ENCODE results near the gene PHF2.

Gene PHF2

GRCh38 chr9:93673021-93673838, 96.8 kb downstream of the PHF2 start:
- Histone ChIP-seq H3K4me1 (ENCODE audit: low read length) (no peaks in the 10 kb centered on the region), H3K79me2 (ENCODE audit: low read length) (no peaks in the 10 kb centered on the region), H3K9me2 (replicated peaks; ENCODE audit: insufficient read depth, low read length) (no peaks in the 10 kb centered on the region), H2AFZ (ENCODE audit: low read length) (no peak overlapping the region), H4K20me1 (ENCODE audit: insufficient read depth, low read length) (no peaks in the 10 kb centered on the region), H3K27ac (ENCODE audit: low read length) (no peak overlapping the region), H3K36me3 (replicated peaks; ENCODE audit: insufficient read depth, low read length) (no peaks in the 10 kb centered on the region), H3K27me3 (replicated peaks; ENCODE audit: insufficient read depth, low read length) (no peaks in the 10 kb centered on the region), H3K4me2 (ENCODE audit: low read depth, low read length) (no peak overlapping the region), H3K9ac (ENCODE audit: low read length) (no peak overlapping the region), H3K4me3 (ENCODE audit: low read length) (no peak overlapping the region), H3F3A (ENCODE audit: insufficient read depth, low read length) (no peaks in the 10 kb centered on the region), H3K9me3 (replicated peaks; ENCODE audit: insufficient read depth, low read length) (no peaks in the 10 kb centered on the region)
- TF ChIP-seq EZH2phosphoT487 (IDR thresholded peaks at IDR 0.05; ENCODE audit: low read length) = no peak
- TF ChIP-seq EZH2 (optimal IDR thresholded peaks at IDR 0.05; ENCODE audit: low read depth, low read length) = no peak
- no peak for TF ChIP-seq CTCF (IDR thresholded peaks at IDR 0.05; ENCODE audit: low read length)
- no peak for DNase-seq

DNA sequence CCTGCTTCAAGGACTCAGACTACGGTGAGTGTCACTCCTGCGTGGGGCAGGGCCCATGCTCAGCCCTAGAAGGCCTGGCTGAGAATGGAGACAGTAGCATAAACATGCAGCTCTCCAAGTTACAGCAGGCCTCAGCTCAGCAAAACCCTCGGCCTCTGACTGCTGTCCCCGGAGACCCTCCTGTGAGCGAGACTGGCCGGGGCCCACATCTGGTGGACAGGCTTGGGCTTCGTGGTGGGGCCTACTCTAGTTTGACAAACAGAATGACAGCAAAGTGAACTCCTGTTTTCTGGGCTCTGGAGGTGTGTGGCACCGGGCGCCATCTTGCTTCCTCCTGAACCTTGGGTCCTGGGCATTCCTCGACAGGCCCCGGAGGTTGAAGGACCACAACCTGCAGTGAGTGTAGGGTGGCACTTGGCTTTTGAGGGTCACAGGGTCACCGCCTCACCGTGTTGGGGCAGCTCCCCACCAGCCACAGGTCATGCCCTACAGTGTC, 97.5 kb downstream of the PHF2 start:
- no peaks in the 10 kb centered on the region for H3K79me2 ChIP-seq (ENCODE audit: low read length)
- DNase-seq = no peak
- no peak overlapping the region for H2AFZ ChIP-seq (ENCODE audit: low read length)
- no peaks in the 10 kb centered on the region for H4K20me1 ChIP-seq (ENCODE audit: insufficient read depth, low read length)
- no peak overlapping the region for H3K27ac ChIP-seq (ENCODE audit: low read length)
- H3K9me2 ChIP-seq (replicated peaks; ENCODE audit: insufficient read depth, low read length) = no peaks in the 10 kb centered on the region
- H3K9ac ChIP-seq (ENCODE audit: low read length) = no peak overlapping the region
- H3K9me3 ChIP-seq (replicated peaks; ENCODE audit: insufficient read depth, low read length) = no peaks in the 10 kb centered on the region
- H3K4me3 ChIP-seq (ENCODE audit: low read length) = no peak overlapping the region
- H3F3A ChIP-seq (ENCODE audit: insufficient read depth, low read length) = no peaks in the 10 kb centered on the region
- TF ChIP-seq CTCF (IDR thresholded peaks at IDR 0.05; ENCODE audit: low read length) = no peak
- TF ChIP-seq EZH2phosphoT487 (IDR thresholded peaks at IDR 0.05; ENCODE audit: low read length) = no peak
- TF ChIP-seq EZH2 (optimal IDR thresholded peaks at IDR 0.05; ENCODE audit: low read depth, low read length) = no peak
- H3K36me3 ChIP-seq (replicated peaks; ENCODE audit: insufficient read depth, low read length) = no peaks in the 10 kb centered on the region
- H3K4me1 ChIP-seq (ENCODE audit: low read length) = no peaks in the 10 kb centered on the region
- no peak overlapping the region for H3K4me2 ChIP-seq (ENCODE audit: low read depth, low read length)
- H3K27me3 ChIP-seq (replicated peaks; ENCODE audit: insufficient read depth, low read length) = no peaks in the 10 kb centered on the region

DNA sequence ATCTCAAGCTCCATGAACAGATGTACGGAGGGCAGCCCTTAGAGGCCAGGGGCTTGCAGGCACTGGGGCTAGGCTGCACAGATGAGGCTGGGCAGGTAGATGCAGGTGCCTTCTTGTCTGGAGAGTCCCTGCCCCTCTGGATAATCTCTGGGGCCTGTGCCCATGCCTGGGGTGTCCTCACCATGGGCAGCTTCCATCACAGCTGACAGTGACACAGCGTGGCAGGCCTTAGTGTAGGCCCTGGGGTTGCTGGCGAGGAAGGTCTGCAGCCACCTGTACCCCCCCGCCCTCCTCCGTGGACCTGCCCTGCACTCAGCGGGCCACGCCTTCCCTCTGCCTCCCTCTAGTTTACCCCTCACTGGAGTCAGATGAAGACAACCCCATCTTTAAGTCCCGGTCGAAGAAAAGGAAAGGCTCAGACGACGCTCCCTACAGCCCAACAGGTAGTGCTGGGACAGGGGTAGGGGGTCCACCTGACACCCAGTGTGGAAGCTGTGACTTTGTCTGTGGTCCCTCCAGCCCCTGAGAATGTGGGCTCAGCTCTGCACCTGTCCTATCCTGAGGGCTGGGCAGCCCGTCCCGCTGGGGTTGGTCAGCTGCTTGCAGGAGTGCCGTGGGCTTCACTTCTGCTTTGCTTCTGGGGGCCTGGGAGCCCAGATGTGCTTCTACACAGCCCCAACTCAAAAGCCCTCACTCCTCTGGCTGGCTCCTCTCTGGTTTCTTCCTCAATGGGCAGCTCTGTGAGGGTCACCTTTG, 98.4 kb downstream of the PHF2 start:
- Histone ChIP-seq H3K9ac (ENCODE audit: low read length) (no peak overlapping the region), H3K27ac (ENCODE audit: low read length) (no peak overlapping the region), H3K4me3 (ENCODE audit: low read length) (no peak overlapping the region), H3K27me3 (replicated peaks; ENCODE audit: insufficient read depth, low read length) (no peaks in the 10 kb centered on the region), H3F3A (ENCODE audit: insufficient read depth, low read length) (no peaks in the 10 kb centered on the region), H3K4me2 (ENCODE audit: low read depth, low read length) (no peak overlapping the region), H2AFZ (ENCODE audit: low read length) (no peak overlapping the region), H3K79me2 (ENCODE audit: low read length) (no peaks in the 10 kb centered on the region), H3K36me3 (replicated peaks; ENCODE audit: insufficient read depth, low read length) (no peaks in the 10 kb centered on the region), H3K9me3 (replicated peaks; ENCODE audit: insufficient read depth, low read length) (no peaks in the 10 kb centered on the region), H3K4me1 (ENCODE audit: low read length) (no peaks in the 10 kb centered on the region), H3K9me2 (replicated peaks; ENCODE audit: insufficient read depth, low read length) (no peaks in the 10 kb centered on the region), H4K20me1 (ENCODE audit: insufficient read depth, low read length) (no peaks in the 10 kb centered on the region)
- TF ChIP-seq EZH2phosphoT487 (IDR thresholded peaks at IDR 0.05; ENCODE audit: low read length) = no peak
- TF ChIP-seq CTCF (IDR thresholded peaks at IDR 0.05; ENCODE audit: low read length) = no peak
- no peak for TF ChIP-seq EZH2 (optimal IDR thresholded peaks at IDR 0.05; ENCODE audit: low read depth, low read length)
- no peak for DNase-seq
